ENCODE measurements around the gene DNASE2B.

DNASE2B gene

GRCh38 chr1:84379917-84380180 is 18.4 kb upstream of the DNASE2B start:
- no CpG with 5 or more reads among the region's 1 CpG for WGBS (ENCODE audit: extremely low coverage, insufficient coverage, insufficient read length)

GRCh38 chr1:84382127-84382526 is 16.2 kb upstream of the DNASE2B start:
- Histone ChIP-seq H4K91ac (ENCODE audit: low read depth, low read length) (no peak overlapping the region), H3K27ac (ENCODE audit: low read depth, low read length) (no peak overlapping the region), H3K79me1 (ENCODE audit: low read length) (peaks cover 4% of the 10 kb centered on the region), H2AFZ (ENCODE audit: insufficient read depth, low read length, poor library complexity) (no peak overlapping the region), H2AK5ac (ENCODE audit: low read length) (no peak overlapping the region), H3K27me3 (ENCODE audit: insufficient read depth, low read length) (no peaks in the 10 kb centered on the region), H3K9me3 (ENCODE audit: insufficient read depth, low read depth, low read length) (no peaks in the 10 kb centered on the region), H3K23ac (ENCODE audit: low read length) (no peak overlapping the region), H3K4me2 (ENCODE audit: low read length) (no peak overlapping the region), H4K12ac (ENCODE audit: low read depth, low read length) (no peak overlapping the region), H3K4me3 (ENCODE audit: low read depth, low read length) (no peak overlapping the region), H2BK12ac (ENCODE audit: low read length) (no peak overlapping the region), H3K4ac (ENCODE audit: low read depth, low read length) (no peak overlapping the region), H3K14ac (ENCODE audit: low read length) (no peak overlapping the region), H3K79me2 (ENCODE audit: control insufficient read depth, insufficient read depth, low read length, poor library complexity) (no peaks in the 10 kb centered on the region), H2BK5ac (ENCODE audit: low read depth, low read length, poor library complexity) (no peak overlapping the region), H4K8ac (ENCODE audit: low read depth, low read length) (no peak overlapping the region), H3K4me1 (ENCODE audit: control insufficient read depth in 1 of 2, insufficient read depth in 2 of 2, low read length in 2 of 2) (peaks cover 0 to 3% of the 10 kb centered on the region in 2 experiments), H3K36me3 (ENCODE audit: control insufficient read depth in 1 of 2, insufficient read depth in 2 of 2, low read length in 2 of 2) (no peaks in the 10 kb centered on the region), H3K9ac (ENCODE audit: low read length) (no peak overlapping the region), H3K18ac (ENCODE audit: low read length) (no peak overlapping the region), H2BK120ac (ENCODE audit: insufficient read depth, low read length, poor library complexity) (no peak overlapping the region)
- WGBS (ENCODE audit: extremely low coverage, insufficient coverage, insufficient read length), result no CpG with 5 or more reads among the region's 3 CpGs
- DNase-seq, result peak; percentile 44 to 87

More at GRCh38 chr1:84379917-84380180, 18.4 kb upstream of the DNASE2B start:
- no peak overlapping the region for H4K91ac ChIP-seq (ENCODE audit: low read depth, low read length)
- no peaks in the 10 kb centered on the region for H3K79me1 ChIP-seq (ENCODE audit: low read length)
- H3K14ac ChIP-seq (ENCODE audit: low read length), result no peak overlapping the region
- no peak overlapping the region for H3K9ac ChIP-seq (ENCODE audit: low read length)
- no peak overlapping the region for H3K27ac ChIP-seq (ENCODE audit: low read depth, low read length)
- H2BK12ac ChIP-seq (ENCODE audit: low read length), result no peak overlapping the region
- H3K23ac ChIP-seq (ENCODE audit: low read length), result no peak overlapping the region
- H2BK5ac ChIP-seq (ENCODE audit: low read depth, low read length, poor library complexity), result no peak overlapping the region
- no peaks in the 10 kb centered on the region for H3K27me3 ChIP-seq (ENCODE audit: insufficient read depth, low read length)
- H2AFZ ChIP-seq (ENCODE audit: insufficient read depth, low read length, poor library complexity), result no peak overlapping the region
- no peak overlapping the region for H3K4ac ChIP-seq (ENCODE audit: low read depth, low read length)
- H2BK120ac ChIP-seq (ENCODE audit: insufficient read depth, low read length, poor library complexity), result no peak overlapping the region
- no peak for DNase-seq
- H3K4me3 ChIP-seq (ENCODE audit: low read depth, low read length), result no peak overlapping the region
- no peak overlapping the region for H3K18ac ChIP-seq (ENCODE audit: low read length)
- H3K4me2 ChIP-seq (ENCODE audit: low read length), result no peak overlapping the region
- no peaks in the 10 kb centered on the region for H3K4me1 ChIP-seq (ENCODE audit: control insufficient read depth in 1 of 2, insufficient read depth in 2 of 2, low read length in 2 of 2)
- H3K9me3 ChIP-seq (ENCODE audit: insufficient read depth, low read depth, low read length), result no peaks in the 10 kb centered on the region
- H4K12ac ChIP-seq (ENCODE audit: low read depth, low read length), result no peak overlapping the region
- no peaks in the 10 kb centered on the region for H3K79me2 ChIP-seq (ENCODE audit: control insufficient read depth, insufficient read depth, low read length, poor library complexity)
- H4K8ac ChIP-seq (ENCODE audit: low read depth, low read length), result no peak overlapping the region
- H2AK5ac ChIP-seq (ENCODE audit: low read length), result no peak overlapping the region
- no peaks in the 10 kb centered on the region for H3K36me3 ChIP-seq (ENCODE audit: control insufficient read depth in 1 of 2, insufficient read depth in 2 of 2, low read length in 2 of 2)

- peaks cover 4% of the 10 kb centered on the region for H3K79me1 ChIP-seq (ENCODE audit: low read length)
- H2AK5ac ChIP-seq (ENCODE audit: low read length), result no peak overlapping the region
- no peaks in the 10 kb centered on the region for H3K79me2 ChIP-seq (ENCODE audit: control insufficient read depth, insufficient read depth, low read length, poor library complexity)
- H4K8ac ChIP-seq (ENCODE audit: low read depth, low read length), result no peak overlapping the region
- no peak overlapping the region for H4K91ac ChIP-seq (ENCODE audit: low read depth, low read length)
- H3K4me2 ChIP-seq (ENCODE audit: low read length), result no peak overlapping the region
- H3K27ac ChIP-seq (ENCODE audit: low read depth, low read length), result no peak overlapping the region
- H3K4ac ChIP-seq (ENCODE audit: low read depth, low read length), result no peak overlapping the region
- WGBS (ENCODE audit: extremely low coverage, insufficient coverage, insufficient read length), result no CpG with 5 or more reads among the region's 1 CpG
- peaks cover 0 to 3% of the 10 kb centered on the region in 2 experiments for H3K4me1 ChIP-seq (ENCODE audit: control insufficient read depth in 1 of 2, insufficient read depth in 2 of 2, low read length in 2 of 2)
- no peak overlapping the region for H3K9ac ChIP-seq (ENCODE audit: low read length)
- H4K12ac ChIP-seq (ENCODE audit: low read depth, low read length), result no peak overlapping the region
- H3K23ac ChIP-seq (ENCODE audit: low read length), result no peak overlapping the region
- H3K36me3 ChIP-seq (ENCODE audit: control insufficient read depth in 1 of 2, insufficient read depth in 2 of 2, low read length in 2 of 2), result no peaks in the 10 kb centered on the region
- H2AFZ ChIP-seq (ENCODE audit: insufficient read depth, low read length, poor library complexity), result no peak overlapping the region
- no peak overlapping the region for H2BK120ac ChIP-seq (ENCODE audit: insufficient read depth, low read length, poor library complexity)
- H2BK5ac ChIP-seq (ENCODE audit: low read depth, low read length, poor library complexity), result no peak overlapping the region
- H3K9me3 ChIP-seq (ENCODE audit: insufficient read depth, low read depth, low read length), result no peaks in the 10 kb centered on the region
- no peak overlapping the region for H3K4me3 ChIP-seq (ENCODE audit: low read depth, low read length)
- no peak for DNase-seq
- H3K27me3 ChIP-seq (ENCODE audit: insufficient read depth, low read length), result no peaks in the 10 kb centered on the region
- no peak overlapping the region for H3K14ac ChIP-seq (ENCODE audit: low read length)
- H2BK12ac ChIP-seq (ENCODE audit: low read length), result no peak overlapping the region
- H3K18ac ChIP-seq (ENCODE audit: low read length), result no peak overlapping the region
These were observed 12.9 kb upstream of the DNASE2B start for GRCh38 chr1:84385347-84385746.

DNA sequence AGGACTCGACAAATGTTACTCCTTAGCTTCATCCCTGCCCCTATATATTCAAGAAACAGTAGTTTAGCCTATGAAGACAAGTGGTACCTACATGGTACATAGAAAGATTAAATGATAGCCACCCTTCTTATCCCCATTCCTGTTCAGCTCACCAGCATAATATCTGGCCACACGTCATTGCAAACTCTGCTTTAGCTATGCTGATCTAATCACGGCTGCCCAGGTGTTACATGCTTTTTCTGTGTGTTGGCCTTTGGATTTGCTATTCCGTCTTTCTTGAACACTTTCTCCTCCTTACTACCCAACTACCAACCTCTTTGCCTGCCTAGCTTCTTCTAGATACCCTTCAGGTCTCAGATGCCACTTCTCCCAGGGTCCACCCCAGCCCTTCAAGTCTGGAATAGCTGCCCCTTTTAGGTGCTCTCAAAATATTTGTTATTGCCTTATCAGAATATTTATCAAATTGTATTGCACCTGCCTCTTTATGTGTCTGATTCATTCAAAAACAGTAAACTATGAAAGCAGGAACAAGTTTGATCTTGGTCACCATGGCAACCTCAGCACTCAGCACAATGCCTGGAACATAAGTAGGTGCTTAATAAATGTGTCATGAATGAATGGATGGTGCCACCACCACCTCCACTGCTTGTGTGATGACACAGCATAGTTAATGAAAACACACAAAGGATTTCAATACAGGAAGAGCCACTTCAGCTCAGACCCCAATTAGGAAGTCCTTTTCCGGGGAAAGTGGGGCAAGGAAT is 11.4 kb upstream of the DNASE2B start:
- no peak overlapping the region for H3K4ac ChIP-seq (ENCODE audit: low read depth, low read length)
- no peak overlapping the region for H2AK5ac ChIP-seq (ENCODE audit: low read length)
- H3K18ac ChIP-seq (ENCODE audit: low read length), result no peak overlapping the region
- H4K12ac ChIP-seq (ENCODE audit: low read depth, low read length), result no peak overlapping the region
- peaks cover 0 to 3% of the 10 kb centered on the region in 2 experiments for H3K4me1 ChIP-seq (ENCODE audit: control insufficient read depth in 1 of 2, insufficient read depth in 2 of 2, low read length in 2 of 2)
- no peak overlapping the region for H2BK12ac ChIP-seq (ENCODE audit: low read length)
- no peaks in the 10 kb centered on the region for H3K79me2 ChIP-seq (ENCODE audit: control insufficient read depth, insufficient read depth, low read length, poor library complexity)
- no peak overlapping the region for H3K23ac ChIP-seq (ENCODE audit: low read length)
- H2BK120ac ChIP-seq (ENCODE audit: insufficient read depth, low read length, poor library complexity), result no peak overlapping the region
- WGBS (ENCODE audit: extremely low coverage, insufficient coverage, insufficient read length), result no CpG with 5 or more reads among the region's 5 CpGs
- H3K14ac ChIP-seq (ENCODE audit: low read length), result no peak overlapping the region
- H3K27ac ChIP-seq (ENCODE audit: low read depth, low read length), result no peak overlapping the region
- H3K79me1 ChIP-seq (ENCODE audit: low read length), result peaks cover 4% of the 10 kb centered on the region
- H3K27me3 ChIP-seq (ENCODE audit: insufficient read depth, low read length), result no peaks in the 10 kb centered on the region
- no peak overlapping the region for H3K4me2 ChIP-seq (ENCODE audit: low read length)
- H3K36me3 ChIP-seq (ENCODE audit: control insufficient read depth in 1 of 2, insufficient read depth in 2 of 2, low read length in 2 of 2), result no peaks in the 10 kb centered on the region
- DNase-seq, result peak; percentile 94 to 98
- no peaks in the 10 kb centered on the region for H3K9me3 ChIP-seq (ENCODE audit: insufficient read depth, low read depth, low read length)
- no peak overlapping the region for H4K8ac ChIP-seq (ENCODE audit: low read depth, low read length)
- no peak overlapping the region for H3K9ac ChIP-seq (ENCODE audit: low read length)
- no peak overlapping the region for H2AFZ ChIP-seq (ENCODE audit: insufficient read depth, low read length, poor library complexity)
- H2BK5ac ChIP-seq (ENCODE audit: low read depth, low read length, poor library complexity), result no peak overlapping the region
- H3K4me3 ChIP-seq (ENCODE audit: low read depth, low read length), result no peak overlapping the region
- H4K91ac ChIP-seq (ENCODE audit: low read depth, low read length), result peak overlapping the region; percentile 22
